ENCODE measurements around the gene ZNFX1. TPM values are rescaled to one million over a fixed set of nuclear protein-coding genes. Genes with fewer than 3 reads are reported as not detected.

The ZNFX1 gene
- total RNA-seq, 1 experiment from 2014 or later: 11.0 TPM

DNA sequence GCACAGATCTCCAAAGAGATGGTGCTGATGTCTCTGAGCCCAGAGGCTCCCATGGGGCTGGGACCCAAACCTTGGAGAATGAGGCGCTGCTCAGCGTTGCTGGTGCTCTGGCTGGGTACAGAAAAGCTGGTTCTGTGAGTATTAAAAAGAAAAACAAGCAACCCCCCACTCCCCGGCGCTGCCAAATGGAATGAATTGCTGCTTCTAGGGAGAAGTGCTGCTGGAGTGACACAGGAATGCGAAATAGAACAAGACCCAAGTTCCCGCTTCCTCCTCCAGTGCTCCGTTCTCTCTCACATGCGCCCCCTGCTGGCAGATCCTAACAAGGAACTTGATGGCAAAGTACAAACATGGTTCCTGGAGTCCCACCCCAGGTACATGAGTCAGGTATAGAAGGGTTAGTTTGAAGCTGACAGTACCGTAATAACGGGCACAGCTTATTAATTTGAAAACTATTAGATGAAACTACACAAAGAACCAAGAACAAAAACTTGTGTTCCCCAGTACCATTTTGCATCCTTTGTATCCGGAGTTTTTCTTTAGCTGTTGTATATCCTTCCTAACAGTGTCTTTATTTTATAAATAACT lies 60.8 kb downstream of the ZNFX1 start:
- H3K36me3 Mint-ChIP-seq: peaks cover 9% of the 10 kb centered on the region
- ChIA-PET CTCF (interaction anchor here (0.7 to 2.6 kb wide), 37 partner anchors 11 to 188 kb away, joined by 3 to 50 read pairs (median 4); no protein-coding TSS in a partner anchor), POLR2A (interaction anchor here (0.6 to 1.0 kb wide), 3 partner anchors 11 to 31 kb away, joined by 3 to 5 read pairs (median 3); no protein-coding TSS in a partner anchor)
- peak; percentile 32; the same call in 1 of the 2 replicates for TF ChIP-seq TEAD1 (CRISPR knock-in tag; IDR thresholded peaks at IDR 0.05)
- TF ChIP-seq ETV6 (CRISPR knock-in tag; IDR thresholded peaks at IDR 0.05): no peak
- TF ChIP-seq ZBTB21 (CRISPR knock-in tag; IDR thresholded peaks at IDR 0.05; ENCODE audit: borderline replicate concordance): no peak
- TF ChIP-seq, protein P1, sequence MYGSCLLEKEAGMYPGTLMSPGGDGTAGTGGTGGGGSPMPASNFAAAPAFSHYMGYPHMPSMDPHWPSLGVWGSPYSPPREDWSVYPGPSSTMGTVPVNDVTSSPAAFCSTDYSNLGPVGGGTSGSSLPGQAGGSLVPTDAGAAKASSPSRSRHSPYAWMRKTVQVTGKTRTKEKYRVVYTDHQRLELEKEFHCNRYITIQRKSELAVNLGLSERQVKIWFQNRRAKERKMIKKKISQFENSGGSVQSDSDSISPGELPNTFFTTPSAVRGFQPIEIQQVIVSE (CRISPR knock-in tag; IDR thresholded peaks at IDR 0.05; ENCODE audit: borderline replicate concordance): no peak
- TF ChIP-seq MXD4 (CRISPR knock-in tag; IDR thresholded peaks at IDR 0.05; ENCODE audit: borderline replicate concordance): no peak
- peak; percentile 97 for TF ChIP-seq CTCF (IDR thresholded peaks at IDR 0.05)
- TF ChIP-seq ELF4 (CRISPR knock-in tag; IDR thresholded peaks at IDR 0.05; ENCODE audit: low read depth): no peak
- no peak for TF ChIP-seq ZBTB43 (CRISPR knock-in tag; IDR thresholded peaks at IDR 0.05)
- H3K27ac Mint-ChIP-seq: peak overlapping the region; percentile 42
- peaks cover 19% of the 10 kb centered on the region for H3K4me1 Mint-ChIP-seq
- H3K4me3 Mint-ChIP-seq: peak overlapping the region; percentile 34; the same call in 1 of the 2 replicates
- H3K27me3 Mint-ChIP-seq (ENCODE audit: low read depth): peaks cover 2% of the 10 kb centered on the region; the same call in 1 of the 2 replicates
- no peaks in the 10 kb centered on the region for H3K9me3 Mint-ChIP-seq
- ATAC-seq (peak; percentile 68), DNase-seq (ENCODE audit: low spot score) (peak; percentile 98)

DNA sequence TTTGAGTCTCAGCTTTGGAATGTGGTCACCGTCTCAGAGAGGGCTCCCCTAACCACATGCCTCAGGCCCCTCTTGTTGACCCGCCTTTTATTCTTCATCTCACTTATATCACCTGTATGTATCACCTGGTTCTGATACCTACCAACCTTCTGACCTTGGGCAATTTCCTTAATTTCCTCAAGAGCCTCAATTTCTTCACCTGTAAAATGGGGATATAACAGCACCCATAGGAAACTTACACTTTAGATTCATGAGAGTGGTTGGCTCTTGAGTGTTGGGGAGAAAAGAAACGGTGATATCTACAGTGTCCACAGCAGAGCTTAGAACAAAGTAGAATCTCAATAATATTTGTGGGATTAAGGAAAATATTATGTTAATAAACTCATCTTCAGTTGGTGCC lies 62.6 kb downstream of the ZNFX1 start:
- peaks cover 2% of the 10 kb centered on the region; the same call in 1 of the 2 replicates for H3K27me3 Mint-ChIP-seq (ENCODE audit: low read depth)
- ChIA-PET POLR2A (no interaction called here), CTCF (interaction anchor here (1.5 kb wide), 2 partner anchors 9 to 82 kb away, joined by 5 to 10 read pairs; no protein-coding TSS in a partner anchor)
- H3K4me3 Mint-ChIP-seq: no peak overlapping the region
- H3K27ac Mint-ChIP-seq: no peak overlapping the region
- no peak for ATAC-seq
- H3K36me3 Mint-ChIP-seq: peaks cover 4% of the 10 kb centered on the region; the same call in 1 of the 2 replicates
- no peak for DNase-seq (ENCODE audit: low spot score)
- H3K4me1 Mint-ChIP-seq: peaks cover 15% of the 10 kb centered on the region
- H3K9me3 Mint-ChIP-seq: peaks cover 8% of the 10 kb centered on the region
- no peak for TF ChIP-seq ZNF263 (CRISPR knock-in tag; IDR thresholded peaks at IDR 0.05; ENCODE audit: low read depth)
- no peak for TF ChIP-seq NR3C1 (CRISPR knock-in tag; conservative IDR thresholded peaks at IDR 0.05; ENCODE audit: low read depth)
- TF ChIP-seq, protein P2, sequence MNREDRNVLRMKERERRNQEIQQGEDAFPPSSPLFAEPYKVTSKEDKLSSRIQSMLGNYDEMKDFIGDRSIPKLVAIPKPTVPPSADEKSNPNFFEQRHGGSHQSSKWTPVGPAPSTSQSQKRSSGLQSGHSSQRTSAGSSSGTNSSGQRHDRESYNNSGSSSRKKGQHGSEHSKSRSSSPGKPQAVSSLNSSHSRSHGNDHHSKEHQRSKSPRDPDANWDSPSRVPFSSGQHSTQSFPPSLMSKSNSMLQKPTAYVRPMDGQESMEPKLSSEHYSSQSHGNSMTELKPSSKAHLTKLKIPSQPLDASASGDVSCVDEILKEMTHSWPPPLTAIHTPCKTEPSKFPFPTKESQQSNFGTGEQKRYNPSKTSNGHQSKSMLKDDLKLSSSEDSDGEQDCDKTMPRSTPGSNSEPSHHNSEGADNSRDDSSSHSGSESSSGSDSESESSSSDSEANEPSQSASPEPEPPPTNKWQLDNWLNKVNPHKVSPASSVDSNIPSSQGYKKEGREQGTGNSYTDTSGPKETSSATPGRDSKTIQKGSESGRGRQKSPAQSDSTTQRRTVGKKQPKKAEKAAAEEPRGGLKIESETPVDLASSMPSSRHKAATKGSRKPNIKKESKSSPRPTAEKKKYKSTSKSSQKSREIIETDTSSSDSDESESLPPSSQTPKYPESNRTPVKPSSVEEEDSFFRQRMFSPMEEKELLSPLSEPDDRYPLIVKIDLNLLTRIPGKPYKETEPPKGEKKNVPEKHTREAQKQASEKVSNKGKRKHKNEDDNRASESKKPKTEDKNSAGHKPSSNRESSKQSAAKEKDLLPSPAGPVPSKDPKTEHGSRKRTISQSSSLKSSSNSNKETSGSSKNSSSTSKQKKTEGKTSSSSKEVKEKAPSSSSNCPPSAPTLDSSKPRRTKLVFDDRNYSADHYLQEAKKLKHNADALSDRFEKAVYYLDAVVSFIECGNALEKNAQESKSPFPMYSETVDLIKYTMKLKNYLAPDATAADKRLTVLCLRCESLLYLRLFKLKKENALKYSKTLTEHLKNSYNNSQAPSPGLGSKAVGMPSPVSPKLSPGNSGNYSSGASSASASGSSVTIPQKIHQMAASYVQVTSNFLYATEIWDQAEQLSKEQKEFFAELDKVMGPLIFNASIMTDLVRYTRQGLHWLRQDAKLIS (CRISPR knock-in tag; IDR thresholded peaks at IDR 0.05; ENCODE audit: borderline replicate concordance): no peak
- TF ChIP-seq SMAD4 (CRISPR knock-in tag; IDR thresholded peaks at IDR 0.05): no peak
- TF ChIP-seq, protein P3, sequence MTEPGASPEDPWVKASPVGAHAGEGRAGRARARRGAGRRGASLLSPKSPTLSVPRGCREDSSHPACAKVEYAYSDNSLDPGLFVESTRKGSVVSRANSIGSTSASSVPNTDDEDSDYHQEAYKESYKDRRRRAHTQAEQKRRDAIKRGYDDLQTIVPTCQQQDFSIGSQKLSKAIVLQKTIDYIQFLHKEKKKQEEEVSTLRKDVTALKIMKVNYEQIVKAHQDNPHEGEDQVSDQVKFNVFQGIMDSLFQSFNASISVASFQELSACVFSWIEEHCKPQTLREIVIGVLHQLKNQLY (CRISPR knock-in tag; IDR thresholded peaks at IDR 0.05): no peak
- no peak for TF ChIP-seq NFYB (CRISPR knock-in tag; conservative IDR thresholded peaks at IDR 0.05; ENCODE audit: low read depth)
- TF ChIP-seq, protein P1 (CRISPR knock-in tag; IDR thresholded peaks at IDR 0.05; ENCODE audit: borderline replicate concordance): no peak
- TF ChIP-seq, protein P4, sequence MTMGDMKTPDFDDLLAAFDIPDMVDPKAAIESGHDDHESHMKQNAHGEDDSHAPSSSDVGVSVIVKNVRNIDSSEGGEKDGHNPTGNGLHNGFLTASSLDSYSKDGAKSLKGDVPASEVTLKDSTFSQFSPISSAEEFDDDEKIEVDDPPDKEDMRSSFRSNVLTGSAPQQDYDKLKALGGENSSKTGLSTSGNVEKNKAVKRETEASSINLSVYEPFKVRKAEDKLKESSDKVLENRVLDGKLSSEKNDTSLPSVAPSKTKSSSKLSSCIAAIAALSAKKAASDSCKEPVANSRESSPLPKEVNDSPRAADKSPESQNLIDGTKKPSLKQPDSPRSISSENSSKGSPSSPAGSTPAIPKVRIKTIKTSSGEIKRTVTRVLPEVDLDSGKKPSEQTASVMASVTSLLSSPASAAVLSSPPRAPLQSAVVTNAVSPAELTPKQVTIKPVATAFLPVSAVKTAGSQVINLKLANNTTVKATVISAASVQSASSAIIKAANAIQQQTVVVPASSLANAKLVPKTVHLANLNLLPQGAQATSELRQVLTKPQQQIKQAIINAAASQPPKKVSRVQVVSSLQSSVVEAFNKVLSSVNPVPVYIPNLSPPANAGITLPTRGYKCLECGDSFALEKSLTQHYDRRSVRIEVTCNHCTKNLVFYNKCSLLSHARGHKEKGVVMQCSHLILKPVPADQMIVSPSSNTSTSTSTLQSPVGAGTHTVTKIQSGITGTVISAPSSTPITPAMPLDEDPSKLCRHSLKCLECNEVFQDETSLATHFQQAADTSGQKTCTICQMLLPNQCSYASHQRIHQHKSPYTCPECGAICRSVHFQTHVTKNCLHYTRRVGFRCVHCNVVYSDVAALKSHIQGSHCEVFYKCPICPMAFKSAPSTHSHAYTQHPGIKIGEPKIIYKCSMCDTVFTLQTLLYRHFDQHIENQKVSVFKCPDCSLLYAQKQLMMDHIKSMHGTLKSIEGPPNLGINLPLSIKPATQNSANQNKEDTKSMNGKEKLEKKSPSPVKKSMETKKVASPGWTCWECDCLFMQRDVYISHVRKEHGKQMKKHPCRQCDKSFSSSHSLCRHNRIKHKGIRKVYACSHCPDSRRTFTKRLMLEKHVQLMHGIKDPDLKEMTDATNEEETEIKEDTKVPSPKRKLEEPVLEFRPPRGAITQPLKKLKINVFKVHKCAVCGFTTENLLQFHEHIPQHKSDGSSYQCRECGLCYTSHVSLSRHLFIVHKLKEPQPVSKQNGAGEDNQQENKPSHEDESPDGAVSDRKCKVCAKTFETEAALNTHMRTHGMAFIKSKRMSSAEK (CRISPR knock-in tag; IDR thresholded peaks at IDR 0.05; ENCODE audit: borderline replicate concordance): no peak
- no peak for TF ChIP-seq ZNF121 (CRISPR knock-in tag; IDR thresholded peaks at IDR 0.05)
- TF ChIP-seq CTCF (IDR thresholded peaks at IDR 0.05): no peak

Measured in WTC11 (cell line).